ENCODE measurements around the gene TUBB6. TPM values are rescaled to one million over a fixed set of nuclear protein-coding genes. Genes with fewer than 3 reads are reported as not detected.

The TUBB6 gene
- total RNA-seq, 1 experiment from 2014 or later: 197 TPM

DNA sequence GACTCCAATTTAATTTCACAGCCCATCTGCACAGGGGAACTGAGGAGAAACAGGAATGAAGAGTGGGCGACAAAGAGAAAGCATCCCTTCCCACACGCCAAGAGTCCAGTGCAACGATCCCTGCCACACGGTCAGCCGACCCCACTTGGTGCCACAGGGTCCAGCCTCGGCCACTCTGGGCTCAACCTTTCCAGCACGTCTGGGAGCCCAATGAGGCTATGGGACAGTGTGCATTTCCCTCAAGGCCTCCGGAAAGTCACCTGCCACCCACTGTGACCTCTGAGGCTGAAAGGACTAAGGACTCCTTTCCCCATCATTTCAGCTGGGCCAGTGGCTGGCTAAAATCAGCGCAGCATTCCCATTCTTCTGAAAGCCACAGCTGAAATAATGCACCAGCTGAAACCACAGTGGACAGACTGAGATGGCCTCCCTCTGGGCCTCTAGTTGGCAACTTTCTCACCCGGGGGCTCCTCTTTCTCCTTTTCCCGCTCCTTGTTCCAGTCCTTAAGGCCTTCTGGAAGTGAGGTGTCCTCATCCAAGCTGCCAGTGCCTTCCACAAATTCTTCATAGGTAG is 21.2 kb downstream of the TUBB6 start:
- Histone ChIP-seq H3K27ac (ENCODE audit: low read depth, low read length, poor library complexity, severe bottlenecking) (no peak overlapping the region), H3K27me3 (replicated peaks; ENCODE audit: insufficient read depth, low read depth, low read length, poor library complexity) (no peaks in the 10 kb centered on the region), H3K9me3 (ENCODE audit: low read depth, low read length, poor library complexity, severe bottlenecking) (no peaks in the 10 kb centered on the region), H3K4me1 (ENCODE audit: insufficient read depth, low read length, poor library complexity, severe bottlenecking) (peaks cover 11% of the 10 kb centered on the region), H3K4me3 (ENCODE audit: low read depth, low read length, poor library complexity, severe bottlenecking) (no peak overlapping the region), H3K36me3 (ENCODE audit: insufficient read depth, low read length, poor library complexity, severe bottlenecking) (peaks cover 71% of the 10 kb centered on the region)
- DNase-seq (ENCODE audit: low spot score): no peak
- intact Hi-C loops (cut with micrococcal nuclease; ENCODE audit: unreplicated experiment): no loop called here
- TSS peak; percentile 92 for BruUV-seq (replicated peaks)
- POLR2A ChIA-PET (ENCODE audit: low non-redundant PET): no interaction called here
- no peak for TF ChIP-seq EZH2 (IDR thresholded peaks at IDR 0.05; ENCODE audit: borderline replicate concordance, low read depth, low read length, poor library complexity, severe bottlenecking)
- TF ChIP-seq, protein P1, sequence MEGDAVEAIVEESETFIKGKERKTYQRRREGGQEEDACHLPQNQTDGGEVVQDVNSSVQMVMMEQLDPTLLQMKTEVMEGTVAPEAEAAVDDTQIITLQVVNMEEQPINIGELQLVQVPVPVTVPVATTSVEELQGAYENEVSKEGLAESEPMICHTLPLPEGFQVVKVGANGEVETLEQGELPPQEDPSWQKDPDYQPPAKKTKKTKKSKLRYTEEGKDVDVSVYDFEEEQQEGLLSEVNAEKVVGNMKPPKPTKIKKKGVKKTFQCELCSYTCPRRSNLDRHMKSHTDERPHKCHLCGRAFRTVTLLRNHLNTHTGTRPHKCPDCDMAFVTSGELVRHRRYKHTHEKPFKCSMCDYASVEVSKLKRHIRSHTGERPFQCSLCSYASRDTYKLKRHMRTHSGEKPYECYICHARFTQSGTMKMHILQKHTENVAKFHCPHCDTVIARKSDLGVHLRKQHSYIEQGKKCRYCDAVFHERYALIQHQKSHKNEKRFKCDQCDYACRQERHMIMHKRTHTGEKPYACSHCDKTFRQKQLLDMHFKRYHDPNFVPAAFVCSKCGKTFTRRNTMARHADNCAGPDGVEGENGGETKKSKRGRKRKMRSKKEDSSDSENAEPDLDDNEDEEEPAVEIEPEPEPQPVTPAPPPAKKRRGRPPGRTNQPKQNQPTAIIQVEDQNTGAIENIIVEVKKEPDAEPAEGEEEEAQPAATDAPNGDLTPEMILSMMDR (conservative IDR thresholded peaks at IDR 0.05; ENCODE audit: low read depth, low read length): no peak
- CTCF ChIA-PET: no interaction called here

DNA sequence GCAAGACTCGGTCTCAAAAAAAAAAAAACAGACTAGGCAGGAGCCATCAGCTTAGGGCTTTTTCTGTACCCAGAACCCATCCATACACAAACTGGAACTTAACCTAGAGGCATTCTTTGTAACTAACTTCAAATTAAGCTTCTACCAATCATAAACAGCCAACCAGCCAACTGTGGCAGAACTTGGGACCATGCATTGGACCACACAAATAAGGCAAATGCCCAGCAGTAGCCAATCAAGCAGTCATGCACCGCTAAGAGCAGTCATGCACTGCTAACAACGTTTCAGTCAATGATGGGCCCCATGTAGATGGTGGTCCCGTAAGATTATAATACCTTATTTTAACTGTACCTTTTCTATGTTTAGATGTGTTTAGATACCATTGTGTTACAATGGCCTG is 22.7 kb downstream of the TUBB6 start:
- no peak for DNase-seq (ENCODE audit: low spot score)
- Histone ChIP-seq H3K4me1 (ENCODE audit: insufficient read depth, low read length, poor library complexity, severe bottlenecking) (peaks cover 27% of the 10 kb centered on the region), H3K36me3 (ENCODE audit: insufficient read depth, low read length, poor library complexity, severe bottlenecking) (peaks cover 59% of the 10 kb centered on the region), H3K27me3 (replicated peaks; ENCODE audit: insufficient read depth, low read depth, low read length, poor library complexity) (no peaks in the 10 kb centered on the region), H3K9me3 (ENCODE audit: low read depth, low read length, poor library complexity, severe bottlenecking) (no peaks in the 10 kb centered on the region), H3K27ac (ENCODE audit: low read depth, low read length, poor library complexity, severe bottlenecking) (no peak overlapping the region), H3K4me3 (ENCODE audit: low read depth, low read length, poor library complexity, severe bottlenecking) (no peak overlapping the region)
- ChIA-PET POLR2A (ENCODE audit: low non-redundant PET) (no interaction called here), CTCF (no interaction called here)
- intact Hi-C loops (cut with micrococcal nuclease; ENCODE audit: unreplicated experiment): no loop called here
- TF ChIP-seq, protein P1 (conservative IDR thresholded peaks at IDR 0.05; ENCODE audit: low read depth, low read length): no peak
- no TSS peak for BruUV-seq (replicated peaks)

DNA sequence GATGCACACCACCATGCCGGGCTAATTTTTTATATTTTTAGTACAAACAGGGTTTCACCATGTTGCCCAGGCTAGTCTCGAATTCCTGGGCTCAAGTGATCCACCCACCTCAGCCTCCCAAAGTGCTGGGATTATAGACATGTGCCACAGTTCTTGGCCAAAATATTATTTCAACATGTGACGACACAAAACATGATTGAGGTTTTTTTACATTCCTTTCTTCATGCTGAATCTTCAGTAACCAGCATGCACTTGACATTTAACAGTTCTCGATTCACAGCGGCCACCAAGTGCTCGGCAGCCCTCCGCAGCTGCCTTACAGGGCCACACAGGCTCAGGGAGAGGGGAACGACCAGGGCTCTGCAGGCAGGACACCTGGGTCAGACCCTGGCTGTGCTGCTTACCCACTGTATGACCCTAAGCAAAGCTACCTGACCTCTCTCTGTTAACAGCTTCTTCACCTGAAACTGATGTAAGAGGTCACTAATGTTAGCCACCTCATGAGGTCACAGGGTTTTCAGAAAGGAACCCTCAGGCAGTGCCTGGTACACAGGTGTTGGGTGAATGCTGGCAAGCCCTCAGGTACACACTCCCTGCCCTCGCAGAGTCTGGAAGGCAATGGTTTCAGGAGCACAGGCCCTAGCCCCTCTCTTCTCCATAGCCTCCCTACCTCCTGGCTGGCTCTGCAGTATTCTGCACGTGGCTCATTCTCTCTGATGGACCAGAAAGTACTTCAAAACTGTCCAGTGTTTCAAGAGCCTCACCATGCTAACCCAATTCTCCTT is 25.7 kb downstream of the TUBB6 start:
- no peak for TF ChIP-seq EZH2 (IDR thresholded peaks at IDR 0.05; ENCODE audit: borderline replicate concordance, low read depth, low read length, poor library complexity, severe bottlenecking)
- TF ChIP-seq, protein P1 (conservative IDR thresholded peaks at IDR 0.05; ENCODE audit: low read depth, low read length): no peak
- ChIA-PET POLR2A (ENCODE audit: low non-redundant PET) (interaction anchor here (0.6 kb wide), 1 partner anchor 80 kb away, joined by 3 read pairs; no protein-coding TSS in a partner anchor), CTCF (interaction anchor here (0.6 kb wide), 1 partner anchor 13 kb away, joined by 3 read pairs; no protein-coding TSS in a partner anchor)
- Histone ChIP-seq H3K4me3 (ENCODE audit: low read depth, low read length, poor library complexity, severe bottlenecking) (no peak overlapping the region), H3K27me3 (replicated peaks; ENCODE audit: insufficient read depth, low read depth, low read length, poor library complexity) (no peaks in the 10 kb centered on the region), H3K27ac (ENCODE audit: low read depth, low read length, poor library complexity, severe bottlenecking) (peak overlapping the region; percentile 45), H3K9me3 (ENCODE audit: low read depth, low read length, poor library complexity, severe bottlenecking) (no peaks in the 10 kb centered on the region), H3K4me1 (ENCODE audit: insufficient read depth, low read length, poor library complexity, severe bottlenecking) (peaks cover 25% of the 10 kb centered on the region), H3K36me3 (ENCODE audit: insufficient read depth, low read length, poor library complexity, severe bottlenecking) (peaks cover 53% of the 10 kb centered on the region)
- DNase-seq (ENCODE audit: low spot score): no peak
- intact Hi-C loops (cut with micrococcal nuclease; ENCODE audit: unreplicated experiment): no loop called here
- BruUV-seq (replicated peaks): no TSS peak

All from A673 (cell line).